Ovary (tissue), 9 donors: ENCODE measurements around the gene FGL2. TPM values are rescaled to one million over a fixed set of nuclear protein-coding genes. Genes with fewer than 3 reads are reported as not detected.

Experiments
- DNase-seq, 5 donors: peaks; one replicate each; pipeline ENCODE4 v3.0.0-alpha.2; 2019 to 2020
- H3K27ac ChIP-seq, 2 donors: fragments of 200-600 bp; one replicate each; pipeline versions ENCODE4 v1.5.1 to v1.8.0; 2019 to 2022
- H3K27me3 ChIP-seq: fragments of 200-600 bp; one replicate; pipeline ENCODE4 v1.8.0; 2022
- H3K36me3 ChIP-seq: fragments of 200-600 bp; sonication (generic); one replicate; pipeline ENCODE4 v1.5.1; 2019
- H3K4me1 ChIP-seq: one replicate; pipeline ENCODE4 v1.8.1; 2013; ENCODE audit warnings: mild to moderate bottlenecking, moderate library complexity; ENCODE audit not compliant: insufficient read depth
- H3K4me3 ChIP-seq: fragments of 200-600 bp; sonication (generic); one replicate; pipeline ENCODE4 v1.5.1; 2017
- H3K9me3 ChIP-seq, 2 donors: fragments of 200-600 bp in 1 of 2; sonication (generic) in 1 of 2; one replicate each; pipeline versions ENCODE4 v1.5.1 to v1.8.1; 2013 to 2019; ENCODE audit warnings: mild to moderate bottlenecking in 1 of 2, moderate library complexity in 1 of 2
- CTCF ChIP-seq, 3 donors: fragments of 450-650 bp in 2 of 3; fragments of 200-600 bp in 1 of 3; IDR thresholded peaks; one replicate each; pipeline versions ENCODE4 v1.5.1 to v1.8.0; 2016 to 2022; ENCODE audit warnings: antibody characterized with exemption in 3 of 3, mild to moderate bottlenecking in 1 of 3
- EP300 ChIP-seq: sonication (generic); formaldehyde crosslinking; IDR thresholded peaks from one replicate; pipeline ENCODE4 v1.6.1; 2017; ENCODE audit warnings: antibody characterized with exemption
- POLR2A ChIP-seq: fragments of 450-650 bp; IDR thresholded peaks from one replicate; pipeline ENCODE4 v1.6.1; 2017; ENCODE audit warnings: antibody characterized with exemption, mild to moderate bottlenecking, moderate library complexity
- WGBS, 3 donors: extraction: QIAGEN DNeasy Blood & Tissue Kit in 1 of 3; methylation state at CpG; one replicate each; pipeline versions ENCODE4 v1.1.5 to v1.1.7; 2013 to 2017; 5-methylcytosine and 5-hydroxymethylcytosine counted together
- intact Hi-C, 4 donors: fragments of 100-400 bp; cut with DNase I; formaldehyde crosslinking; loops; one replicate each; pipeline versions ENCODE4 v1.11.0 to v1.15.1; 2022 to 2023
- polyA plus RNA-seq, 2 donors: library from polyadenylated mRNA; stranded (reverse); fragments of 200-250 nt in 1 of 2; fragments of 350-450 nt in 1 of 2; fragmentation: Illumina TruSeq in 1 of 2; extraction: RNeasy Lipid Tissue Mini Kit (QIAGEN cat#74804) in 1 of 2; gene quantifications; one replicate each; pipeline ENCODE4 v1.2.3, GENCODE V29; 2013 to 2014
- total RNA-seq, 7 donors: library from RNA; depleted of rRNA in 2 of 7; stranded (reverse); fragments of >200 nt in 2 of 7; fragmentation: NEBNext Ultra II Directional in 3 of 7; extraction: Animal tissue kit (Norgen Biotek cat#: 25700) in 3 of 7; gene quantifications; one replicate each; pipeline versions ENCODE4 v1.1.0 to v1.2.4, GENCODE V29; 2016 to 2023
- donor health status: DM: no; HTN: no; CAD: no; lungs with moderate emphysema.
- donor health status: DM: no; HTN: no; CAD: no.
- donor health status: Bipolar disorder and iron deficiency.
- donor health status: DM: yes; HTN: yes; CAD: no.
- donor health status: DM: no; HTN: no; CAD: no.
- donor health status: DM: yes; HTN: yes; CAD: no.

FGL2 gene
- total and polyA plus RNA-seq, 9 donors: 3.5 to 22.4 (median 10.5) TPM

- 89 to 93% (median 92%) methylated on average over 2 of the region's 2 CpGs for whole genome bisulfite sequencing, 3 donors
- intact Hi-C loops: no loop called here
- DNase-seq: no peak
- H3K4me1 ChIP-seq: peaks cover 2% of the 10 kb centered on the region
- H3K36me3 ChIP-seq: no peaks in the 10 kb centered on the region
- H3K4me3 ChIP-seq: no peak overlapping the region
- no peak for TF ChIP-seq POLR2A
- no peak for TF ChIP-seq CTCF (IDR thresholded peaks at IDR 0.05)
- TF ChIP-seq EP300: no peak
- no peaks in the 10 kb centered on the region for H3K9me3 ChIP-seq
- no peak overlapping the region for H3K27ac ChIP-seq
- no peaks in the 10 kb centered on the region for H3K27me3 ChIP-seq
Measured at GRCh38 chr7:77185866-77186265, 13.8 kb downstream of the FGL2 start.

GRCh38 chr7:77184990-77185389, 14.6 kb downstream of the FGL2 start:
- no peak for DNase-seq
- Histone ChIP-seq H3K27me3 (no peaks in the 10 kb centered on the region), H3K4me1 (peaks cover 2% of the 10 kb centered on the region), H3K36me3 (no peaks in the 10 kb centered on the region), H3K9me3 (no peaks in the 10 kb centered on the region), H3K4me3 (no peak overlapping the region), H3K27ac (no peak overlapping the region)
- intact Hi-C loops: no loop called here
- WGBS, 3 donors: 13 to 19% (median 18%) methylated on average over 3 of the region's 3 CpGs
- TF ChIP-seq EP300 (no peak), CTCF (IDR thresholded peaks at IDR 0.05) (no peak), POLR2A (no peak)

GRCh38 chr7:77184463-77184862, 15.2 kb downstream of the FGL2 start:
- TF ChIP-seq EP300 (no peak), CTCF (IDR thresholded peaks at IDR 0.05) (no peak), POLR2A (no peak)
- H3K36me3 ChIP-seq: no peaks in the 10 kb centered on the region
- H3K9me3 ChIP-seq: no peaks in the 10 kb centered on the region
- peaks cover 2% of the 10 kb centered on the region for H3K4me1 ChIP-seq
- no peak for DNase-seq
- H3K4me3 ChIP-seq: no peak overlapping the region
- no peak overlapping the region for H3K27ac ChIP-seq
- H3K27me3 ChIP-seq: no peaks in the 10 kb centered on the region
- intact Hi-C loops: no loop called here

GRCh38 chr7:77182261-77182660, 17.4 kb downstream of the FGL2 start:
- no peak overlapping the region for H3K27ac ChIP-seq

More at GRCh38 chr7:77182261-77182660, 17.4 kb downstream of the FGL2 start:
- H3K27me3 ChIP-seq: no peaks in the 10 kb centered on the region
- no peak overlapping the region for H3K4me3 ChIP-seq
- 94 to 99% (median 97%) methylated on average over 1 of the region's 1 CpG for WGBS, 3 donors
- H3K9me3 ChIP-seq: no peaks in the 10 kb centered on the region
- peaks cover 2% of the 10 kb centered on the region for H3K4me1 ChIP-seq
- intact Hi-C loops: no loop called here
- TF ChIP-seq POLR2A: no peak
- no peak for TF ChIP-seq EP300
- TF ChIP-seq CTCF (IDR thresholded peaks at IDR 0.05): no peak
- H3K36me3 ChIP-seq: no peaks in the 10 kb centered on the region
- no peak for DNase-seq
